Measurements from ENCODE around the gene FBXW7. TPM values are rescaled to one million over a fixed set of nuclear protein-coding genes. Genes with fewer than 3 reads are reported as not detected.

FBXW7 gene
- total RNA-seq, 3 donors from 2014 or later, result 55.7 to 247 (median 117) TPM

GRCh38 chr4:152462047-152462446, 73.8 kb downstream of the FBXW7 start:
- H3K27me3 ChIP-seq, result no peaks in the 10 kb centered on the region
- intact Hi-C loops (cut with DNase I; ENCODE audit: low total_unique reads), result no loop called here
- TF ChIP-seq POLR2AphosphoS5 (IDR thresholded peaks at IDR 0.05) (no peak), POLR2A (IDR thresholded peaks at IDR 0.05) (no peak), CTCF (IDR thresholded peaks at IDR 0.05) (no peak)
- H3K4me1 ChIP-seq, result peaks cover 0 to 4% of the 10 kb centered on the region in 2 donors
- H3K36me3 ChIP-seq, result no peaks in the 10 kb centered on the region
- no peaks in the 10 kb centered on the region for H3K9me3 ChIP-seq
- no peak overlapping the region for H3K4me3 ChIP-seq
- DNase-seq (ENCODE audit: low spot score in 2 of 2), result no peak
- H3K27ac ChIP-seq, result no peak overlapping the region

- Histone ChIP-seq H3K27me3 (no peaks in the 10 kb centered on the region), H3K4me1 (peaks cover 0 to 4% of the 10 kb centered on the region in 2 donors), H3K9me3 (no peaks in the 10 kb centered on the region), H3K27ac (no peak overlapping the region), H3K36me3 (no peaks in the 10 kb centered on the region), H3K4me3 (no peak overlapping the region)
- intact Hi-C loops (cut with DNase I; ENCODE audit: low total_unique reads), result no loop called here
- DNase-seq (ENCODE audit: low spot score in 2 of 2), result no peak
- TF ChIP-seq POLR2A (IDR thresholded peaks at IDR 0.05) (no peak), CTCF (IDR thresholded peaks at IDR 0.05) (no peak), POLR2AphosphoS5 (IDR thresholded peaks at IDR 0.05) (no peak)
These were observed 75.4 kb downstream of the FBXW7 start for GRCh38 chr4:152460488-152460887.

GRCh38 chr4:152459326-152459725, 76.6 kb downstream of the FBXW7 start:
- DNase-seq (ENCODE audit: low spot score in 2 of 2), result no peak
- no peaks in the 10 kb centered on the region for H3K9me3 ChIP-seq
- intact Hi-C loops (cut with DNase I; ENCODE audit: low total_unique reads), result no loop called here
- H3K27me3 ChIP-seq, result no peaks in the 10 kb centered on the region
- no peaks in the 10 kb centered on the region for H3K36me3 ChIP-seq
- H3K4me1 ChIP-seq, result peaks cover 0 to 4% of the 10 kb centered on the region in 2 donors
- TF ChIP-seq POLR2A (IDR thresholded peaks at IDR 0.05), result no peak
- no peak for TF ChIP-seq CTCF (IDR thresholded peaks at IDR 0.05)
- no peak for TF ChIP-seq POLR2AphosphoS5 (IDR thresholded peaks at IDR 0.05)
- no peak overlapping the region for H3K4me3 ChIP-seq
- H3K27ac ChIP-seq, result no peak overlapping the region

- H3K36me3 ChIP-seq, result no peaks in the 10 kb centered on the region
- no peak overlapping the region for H3K4me3 ChIP-seq
- no peaks in the 10 kb centered on the region for H3K4me1 ChIP-seq
- intact Hi-C loops (cut with DNase I; ENCODE audit: low total_unique reads), result no loop called here
- no peak for DNase-seq (ENCODE audit: low spot score in 2 of 2)
- H3K27ac ChIP-seq, result no peak overlapping the region
- no peaks in the 10 kb centered on the region for H3K27me3 ChIP-seq
- TF ChIP-seq CTCF (IDR thresholded peaks at IDR 0.05), result no peak
- no peaks in the 10 kb centered on the region for H3K9me3 ChIP-seq
These were observed 77.0 kb downstream of the FBXW7 start for GRCh38 chr4:152458801-152459302.

GRCh38 chr4:152456609-152457008, 79.3 kb downstream of the FBXW7 start:
- Histone ChIP-seq H3K36me3 (no peaks in the 10 kb centered on the region), H3K27me3 (no peaks in the 10 kb centered on the region), H3K27ac (no peak overlapping the region), H3K4me1 (no peaks in the 10 kb centered on the region), H3K9me3 (no peaks in the 10 kb centered on the region), H3K4me3 (no peak overlapping the region)
- no peak for DNase-seq (ENCODE audit: low spot score in 2 of 2)
- intact Hi-C loops (cut with DNase I; ENCODE audit: low total_unique reads), result no loop called here
- TF ChIP-seq CTCF (IDR thresholded peaks at IDR 0.05), result no peak
- no peak for TF ChIP-seq POLR2AphosphoS5 (IDR thresholded peaks at IDR 0.05)
- no peak for TF ChIP-seq POLR2A (IDR thresholded peaks at IDR 0.05)

Data from breast epithelium (tissue), 4 donors.